ENCODE results near the gene TAF11L8. TPM values are rescaled to one million over a fixed set of nuclear protein-coding genes. Genes with fewer than 3 reads are reported as not detected.
"Not testable (repeated sequence)": the region's sequence is repeated elsewhere in the genome, so short reads cannot be mapped to it uniquely, and the experiment has no call there.

TAF11L8 gene
- total and polyA plus RNA-seq, 2 of the 13 experiments (the other 11 are each of a cell fraction or from before 2014, with no cell fraction given), result not detected

DNA sequence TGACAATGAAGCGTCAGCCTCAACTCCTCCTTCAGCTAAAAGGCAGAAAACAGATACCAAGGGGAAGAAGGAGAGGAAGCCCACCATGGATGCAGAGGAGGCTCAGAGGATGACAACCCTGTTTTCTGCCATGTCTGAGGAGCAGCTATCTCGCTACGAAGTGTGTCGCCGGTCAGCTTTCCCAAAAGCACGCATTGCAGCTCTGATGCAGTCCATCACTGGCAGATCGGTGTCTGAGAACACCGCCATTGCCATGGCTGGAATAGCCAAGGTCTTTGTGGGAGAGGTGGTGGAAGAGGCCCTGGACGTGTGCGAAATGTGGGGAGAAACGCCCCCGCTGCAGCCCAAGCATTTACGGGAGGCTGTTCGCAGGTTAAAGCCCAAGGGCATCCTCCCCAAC is 14.2 kb upstream of the TAF11L8 start (continued):
- TF ChIP-seq, protein P1, sequence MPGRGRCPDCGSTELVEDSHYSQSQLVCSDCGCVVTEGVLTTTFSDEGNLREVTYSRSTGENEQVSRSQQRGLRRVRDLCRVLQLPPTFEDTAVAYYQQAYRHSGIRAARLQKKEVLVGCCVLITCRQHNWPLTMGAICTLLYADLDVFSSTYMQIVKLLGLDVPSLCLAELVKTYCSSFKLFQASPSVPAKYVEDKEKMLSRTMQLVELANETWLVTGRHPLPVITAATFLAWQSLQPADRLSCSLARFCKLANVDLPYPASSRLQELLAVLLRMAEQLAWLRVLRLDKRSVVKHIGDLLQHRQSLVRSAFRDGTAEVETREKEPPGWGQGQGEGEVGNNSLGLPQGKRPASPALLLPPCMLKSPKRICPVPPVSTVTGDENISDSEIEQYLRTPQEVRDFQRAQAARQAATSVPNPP (CRISPR knock-in tag; IDR thresholded peaks at IDR 0.05), result no peak
- TF ChIP-seq, protein P2, sequence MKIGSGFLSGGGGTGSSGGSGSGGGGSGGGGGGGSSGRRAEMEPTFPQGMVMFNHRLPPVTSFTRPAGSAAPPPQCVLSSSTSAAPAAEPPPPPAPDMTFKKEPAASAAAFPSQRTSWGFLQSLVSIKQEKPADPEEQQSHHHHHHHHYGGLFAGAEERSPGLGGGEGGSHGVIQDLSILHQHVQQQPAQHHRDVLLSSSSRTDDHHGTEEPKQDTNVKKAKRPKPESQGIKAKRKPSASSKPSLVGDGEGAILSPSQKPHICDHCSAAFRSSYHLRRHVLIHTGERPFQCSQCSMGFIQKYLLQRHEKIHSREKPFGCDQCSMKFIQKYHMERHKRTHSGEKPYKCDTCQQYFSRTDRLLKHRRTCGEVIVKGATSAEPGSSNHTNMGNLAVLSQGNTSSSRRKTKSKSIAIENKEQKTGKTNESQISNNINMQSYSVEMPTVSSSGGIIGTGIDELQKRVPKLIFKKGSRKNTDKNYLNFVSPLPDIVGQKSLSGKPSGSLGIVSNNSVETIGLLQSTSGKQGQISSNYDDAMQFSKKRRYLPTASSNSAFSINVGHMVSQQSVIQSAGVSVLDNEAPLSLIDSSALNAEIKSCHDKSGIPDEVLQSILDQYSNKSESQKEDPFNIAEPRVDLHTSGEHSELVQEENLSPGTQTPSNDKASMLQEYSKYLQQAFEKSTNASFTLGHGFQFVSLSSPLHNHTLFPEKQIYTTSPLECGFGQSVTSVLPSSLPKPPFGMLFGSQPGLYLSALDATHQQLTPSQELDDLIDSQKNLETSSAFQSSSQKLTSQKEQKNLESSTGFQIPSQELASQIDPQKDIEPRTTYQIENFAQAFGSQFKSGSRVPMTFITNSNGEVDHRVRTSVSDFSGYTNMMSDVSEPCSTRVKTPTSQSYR (CRISPR knock-in tag; IDR thresholded peaks at IDR 0.05; ENCODE audit: borderline replicate concordance), result no peak
- no peak for TF ChIP-seq ZSCAN21 (CRISPR knock-in tag; IDR thresholded peaks at IDR 0.05; ENCODE audit: borderline replicate concordance)
- TF ChIP-seq GATAD2A (CRISPR knock-in tag; IDR thresholded peaks at IDR 0.05), result no peak
- TF ChIP-seq, protein P3, sequence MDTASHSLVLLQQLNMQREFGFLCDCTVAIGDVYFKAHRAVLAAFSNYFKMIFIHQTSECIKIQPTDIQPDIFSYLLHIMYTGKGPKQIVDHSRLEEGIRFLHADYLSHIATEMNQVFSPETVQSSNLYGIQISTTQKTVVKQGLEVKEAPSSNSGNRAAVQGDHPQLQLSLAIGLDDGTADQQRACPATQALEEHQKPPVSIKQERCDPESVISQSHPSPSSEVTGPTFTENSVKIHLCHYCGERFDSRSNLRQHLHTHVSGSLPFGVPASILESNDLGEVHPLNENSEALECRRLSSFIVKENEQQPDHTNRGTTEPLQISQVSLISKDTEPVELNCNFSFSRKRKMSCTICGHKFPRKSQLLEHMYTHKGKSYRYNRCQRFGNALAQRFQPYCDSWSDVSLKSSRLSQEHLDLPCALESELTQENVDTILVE (CRISPR knock-in tag; IDR thresholded peaks at IDR 0.05), result no peak
- TF ChIP-seq AGO1 (IDR thresholded peaks at IDR 0.05; ENCODE audit: low read depth, low read length, poor library complexity, severe bottlenecking), result no peak
- TF ChIP-seq, protein P4, sequence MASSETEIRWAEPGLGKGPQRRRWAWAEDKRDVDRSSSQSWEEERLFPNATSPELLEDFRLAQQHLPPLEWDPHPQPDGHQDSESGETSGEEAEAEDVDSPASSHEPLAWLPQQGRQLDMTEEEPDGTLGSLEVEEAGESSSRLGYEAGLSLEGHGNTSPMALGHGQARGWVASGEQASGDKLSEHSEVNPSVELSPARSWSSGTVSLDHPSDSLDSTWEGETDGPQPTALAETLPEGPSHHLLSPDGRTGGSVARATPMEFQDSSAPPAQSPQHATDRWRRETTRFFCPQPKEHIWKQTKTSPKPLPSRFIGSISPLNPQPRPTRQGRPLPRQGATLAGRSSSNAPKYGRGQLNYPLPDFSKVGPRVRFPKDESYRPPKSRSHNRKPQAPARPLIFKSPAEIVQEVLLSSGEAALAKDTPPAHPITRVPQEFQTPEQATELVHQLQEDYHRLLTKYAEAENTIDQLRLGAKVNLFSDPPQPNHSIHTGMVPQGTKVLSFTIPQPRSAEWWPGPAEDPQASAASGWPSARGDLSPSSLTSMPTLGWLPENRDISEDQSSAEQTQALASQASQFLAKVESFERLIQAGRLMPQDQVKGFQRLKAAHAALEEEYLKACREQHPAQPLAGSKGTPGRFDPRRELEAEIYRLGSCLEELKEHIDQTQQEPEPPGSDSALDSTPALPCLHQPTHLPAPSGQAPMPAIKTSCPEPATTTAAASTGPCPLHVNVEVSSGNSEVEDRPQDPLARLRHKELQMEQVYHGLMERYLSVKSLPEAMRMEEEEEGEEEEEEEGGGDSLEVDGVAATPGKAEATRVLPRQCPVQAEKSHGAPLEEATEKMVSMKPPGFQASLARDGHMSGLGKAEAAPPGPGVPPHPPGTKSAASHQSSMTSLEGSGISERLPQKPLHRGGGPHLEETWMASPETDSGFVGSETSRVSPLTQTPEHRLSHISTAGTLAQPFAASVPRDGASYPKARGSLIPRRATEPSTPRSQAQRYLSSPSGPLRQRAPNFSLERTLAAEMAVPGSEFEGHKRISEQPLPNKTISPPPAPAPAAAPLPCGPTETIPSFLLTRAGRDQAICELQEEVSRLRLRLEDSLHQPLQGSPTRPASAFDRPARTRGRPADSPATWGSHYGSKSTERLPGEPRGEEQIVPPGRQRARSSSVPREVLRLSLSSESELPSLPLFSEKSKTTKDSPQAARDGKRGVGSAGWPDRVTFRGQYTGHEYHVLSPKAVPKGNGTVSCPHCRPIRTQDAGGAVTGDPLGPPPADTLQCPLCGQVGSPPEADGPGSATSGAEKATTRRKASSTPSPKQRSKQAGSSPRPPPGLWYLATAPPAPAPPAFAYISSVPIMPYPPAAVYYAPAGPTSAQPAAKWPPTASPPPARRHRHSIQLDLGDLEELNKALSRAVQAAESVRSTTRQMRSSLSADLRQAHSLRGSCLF (CRISPR knock-in tag; IDR thresholded peaks at IDR 0.05; ENCODE audit: borderline replicate concordance), result no peak
- TF ChIP-seq ZNF777 (CRISPR knock-in tag; IDR thresholded peaks at IDR 0.05), result no peak
- no peak for TF ChIP-seq MED13 (CRISPR knock-in tag; IDR thresholded peaks at IDR 0.05)
- TF ChIP-seq AKAP8 (CRISPR knock-in tag; IDR thresholded peaks at IDR 0.05), result no peak

DNA sequence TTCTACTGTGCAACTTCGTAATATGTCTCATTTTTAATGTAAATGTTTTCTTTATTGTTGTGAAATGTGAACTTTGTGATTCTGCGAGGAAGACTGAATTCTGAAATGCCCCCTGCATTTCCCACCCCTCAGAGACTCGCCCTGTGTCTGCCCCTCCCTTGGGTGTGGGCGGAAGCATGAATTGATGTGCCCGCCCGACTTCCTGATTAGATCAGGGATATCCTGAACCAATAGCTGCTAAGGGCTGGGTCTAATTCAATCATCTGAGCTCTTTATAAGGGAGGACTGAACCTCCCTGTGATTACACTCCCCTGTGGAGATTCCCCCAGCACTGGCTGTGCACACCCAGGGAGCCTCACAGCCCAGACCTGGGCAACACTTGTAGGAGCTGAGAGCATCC is 13.1 kb upstream of the TAF11L8 start, which contains the start of gene TAF11L11:
Gene TAF11L11 (plus strand): TSS at position 304 of the 400 bp plus-strand sequence.
- H3K27me3 ChIP-seq (ENCODE audit: control insufficient read depth in 1 of 2, insufficient read depth in 2 of 2, low read length in 2 of 2); H3K36me3 ChIP-seq (replicated peaks in 1 of 2; ENCODE audit: control insufficient read depth in 1 of 2, insufficient read depth in 2 of 2, low read length in 2 of 2); CTCF ChIA-PET (ENCODE audit: low intra/inter-chr PET ratio, low total read pairs); DNase-seq (ENCODE audit: low spot score); H3K27ac ChIP-seq (ENCODE audit: extremely low read length, insufficient read depth, low read length); H4K20me1 ChIP-seq (ENCODE audit: insufficient read depth, low read length); in situ Hi-C loops (cut with HindIII; ENCODE audit: extremely low pct_ligation_motif_present, low pct_unique_long_range_greater_than_20kb); FAIRE-seq; H3K4me2 ChIP-seq (ENCODE audit: low read depth, low read length); H3K4me1 ChIP-seq (ENCODE audit: insufficient read depth, low read length); H3K79me2 ChIP-seq (ENCODE audit: insufficient read depth, low read length); H2AFZ ChIP-seq (ENCODE audit: low read length); H3K9me3 ChIP-seq (ENCODE audit: low read length); ATAC-seq; H3K9ac ChIP-seq (ENCODE audit: insufficient read depth, low read depth, low read length); intact Hi-C loops (cut with micrococcal nuclease; ENCODE audit: unreplicated experiment); POLR2A ChIA-PET; H3K4me3 ChIP-seq (replicated peaks in 1 of 3; ENCODE audit: insufficient read depth in 1 of 3, low read depth in 2 of 3, low read length in 3 of 3); BruUV-seq (replicated peaks): not testable (repeated sequence)
- WGBS (ENCODE audit: low lambda C conversion rate), result 38% methylated on average over 6 of the region's 6 CpGs
